H54 (cell line): ENCODE measurements around the gene DUSP21.
A peak's percentile ranks its signal among the peaks of the same experiment; 100 is the strongest.
"Not testable (repeated sequence)": the region's sequence is repeated elsewhere in the genome, so short reads cannot be mapped to it uniquely, and the experiment has no call there.

Experiments used
- DNase-seq: peaks from one replicate; pipeline ENCODE4 v3.0.0; 2011; ENCODE audit warnings: low spot score, mixed read lengths; ENCODE audit not compliant: insufficient read length
- FAIRE-seq: peaks from 3 replicates; lab custom pipeline; 2011; peaks lifted over from hg19 to GRCh38; lab: Jason Lieb, UNC
- POLR2A ChIP-seq: IDR thresholded peaks from 2 replicates; pipeline ENCODE4 v1.6.1; 2011; ENCODE audit warnings: low read depth, mild to moderate bottlenecking, low read length

The DUSP21 gene

GRCh38 chrX:44843753-44844152 lies at the start of gene DUSP21:
DUSP21 (plus strand) TSS chrX:44844021; CDS start chrX:44844133, 112 bp downstream.
- DNase-seq (no peak), FAIRE-seq (no peak)
- TF ChIP-seq POLR2A = no peak

- no peak for DNase-seq
- TF ChIP-seq POLR2A = no peak
- FAIRE-seq = no peak
Measured at GRCh38 chrX:44795945-44796450, 47.8 kb upstream of the DUSP21 start.

- no peak for DNase-seq
- FAIRE-seq = no peak
- TF ChIP-seq POLR2A = no peak
Measured at GRCh38 chrX:44802613-44803012, 41.2 kb upstream of the DUSP21 start.

GRCh38 chrX:44815681-44816080 lies 28.1 kb upstream of the DUSP21 start:
- DNase-seq (no peak), FAIRE-seq (no peak)
- TF ChIP-seq POLR2A = no peak

GRCh38 chrX:44816367-44816766 lies 27.5 kb upstream of the DUSP21 start:
- TF ChIP-seq POLR2A = no peak
- FAIRE-seq (no peak), DNase-seq (no peak)

GRCh38 chrX:44817029-44817428 lies 26.8 kb upstream of the DUSP21 start:
- DNase-seq (no peak), FAIRE-seq (no peak)
- no peak for TF ChIP-seq POLR2A

- no peak for FAIRE-seq
- DNase-seq = no peak
Measured at GRCh38 chrX:44822601-44823000, 21.2 kb upstream of the DUSP21 start.

GRCh38 chrX:44823193-44823592 lies 20.6 kb upstream of the DUSP21 start:
- FAIRE-seq, DNase-seq: not testable (repeated sequence)

More at GRCh38 chrX:44822601-44823000, 21.2 kb upstream of the DUSP21 start:
- no peak for TF ChIP-seq POLR2A

GRCh38 chrX:44828008-44828605 lies 15.7 kb upstream of the DUSP21 start:
- FAIRE-seq = no peak

GRCh38 chrX:44829832-44830231 lies 14.0 kb upstream of the DUSP21 start:
- no peak for TF ChIP-seq POLR2A
- FAIRE-seq (no peak), DNase-seq (no peak)

More at GRCh38 chrX:44828008-44828605, 15.7 kb upstream of the DUSP21 start:
- TF ChIP-seq POLR2A = no peak
- peak; percentile 6 for DNase-seq

GRCh38 chrX:44842550-44843317 lies 1.1 kb upstream of the DUSP21 start:
- DNase-seq = no peak

GRCh38 chrX:44843318-44843702 lies 511 bp upstream of the DUSP21 start:
- DNase-seq = no peak
- no peak for FAIRE-seq
- TF ChIP-seq POLR2A = no peak

More at GRCh38 chrX:44842550-44843317, 1.1 kb upstream of the DUSP21 start:
- TF ChIP-seq POLR2A = no peak
- no peak for FAIRE-seq

GRCh38 chrX:44844204-44844603 lies 383 bp downstream of the DUSP21 start:
- DNase-seq (no peak), FAIRE-seq (no peak)
- TF ChIP-seq POLR2A = no peak

GRCh38 chrX:44850891-44851290 lies 7.1 kb downstream of the DUSP21 start:
- FAIRE-seq = not testable (repeated sequence)

More at GRCh38 chrX:44850891-44851290, 7.1 kb downstream of the DUSP21 start:
- DNase-seq = not testable (repeated sequence)
